Spleen (tissue), 7 donors: ENCODE results near the gene CAPZA2.
"Not testable (repeated sequence)": the region's sequence is repeated elsewhere in the genome, so short reads cannot be mapped to it uniquely, and the experiment has no call there.

Source experiments
- CTCF ChIP-seq, 11 experiments: fragments of 200-600 bp in 7 of 11; fragments of 450-650 bp in 4 of 11; sonication (generic) in 4 of 11; IDR thresholded peaks in 8 of 11; conservative IDR thresholded peaks in 3 of 11; 1 replicate in 7 of 11; 2 replicates in 4 of 11; pipeline versions ENCODE4 v1.4.0 to v1.8.0; 2016 to 2021; ENCODE audit warnings: antibody characterized with exemption in 11 of 11, inconsistent platforms in 4 of 11, mild to moderate bottlenecking in 1 of 11
- POLR2A ChIP-seq, 3 donors: fragments of 450-650 bp; IDR thresholded peaks; one replicate each; pipeline ENCODE4 v1.5.1; 2017; ENCODE audit warnings: antibody characterized with exemption in 3 of 3, mild to moderate bottlenecking in 1 of 3
- donor health status: DM: no; HTN: no; CAD: no; lungs with moderate emphysema.
- donor health status: DM: no; HTN: no; CAD: no.
- donor health status: DM: no; HTN: no; CAD: no.

DNA sequence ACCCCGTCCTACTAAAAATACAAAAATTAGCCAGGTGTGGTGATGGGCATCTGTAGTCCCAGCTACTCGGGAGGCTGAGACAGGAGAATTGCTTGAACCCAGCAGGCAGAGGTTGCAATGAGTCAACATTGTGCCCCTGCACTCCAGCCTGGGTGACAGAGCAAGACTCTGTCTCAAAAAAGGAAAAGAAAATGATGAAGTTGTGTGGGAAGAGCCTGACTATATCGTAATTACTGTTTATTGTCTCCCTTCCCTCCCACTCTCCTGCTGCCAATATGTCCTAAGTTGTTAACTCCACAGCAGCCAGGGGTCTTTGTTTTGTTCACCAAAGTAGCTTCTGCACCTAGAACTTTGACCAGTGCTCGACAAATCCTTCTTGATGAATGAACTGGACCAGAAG, 74.5 kb downstream of the CAPZA2 start:
- not testable (repeated sequence) for TF ChIP-seq CTCF (IDR thresholded peaks at IDR 0.05 in 8 of 11, conservative IDR thresholded peaks at IDR 0.05 in 3 of 11); POLR2A (IDR thresholded peaks at IDR 0.05)
